ENCODE data around the gene SPINK2.

SPINK2 gene

GRCh38 chr4:56799824-56800756, 21.4 kb downstream of the SPINK2 start:
- peak; percentile 52 for DNase-seq (ENCODE audit: low spot score)

GRCh38 chr4:56799161-56799759, 22.2 kb downstream of the SPINK2 start:
- DNase-seq (ENCODE audit: low spot score): no peak

GRCh38 chr4:56796211-56796610, 25.3 kb downstream of the SPINK2 start:
- DNase-seq (ENCODE audit: low spot score): no peak

GRCh38 chr4:56791316-56791715, 30.2 kb downstream of the SPINK2 start:
- no peak for DNase-seq (ENCODE audit: low spot score)

GRCh38 chr4:56790691-56791091, 30.8 kb downstream of the SPINK2 start:
- DNase-seq (ENCODE audit: low spot score): no peak

GRCh38 chr4:56788081-56788480, 33.4 kb downstream of the SPINK2 start:
- no peak for DNase-seq (ENCODE audit: low spot score)

- DNase-seq (ENCODE audit: low spot score): no peak
Measured at GRCh38 chr4:56787380-56787779, 34.1 kb downstream of the SPINK2 start.

- no peak for DNase-seq (ENCODE audit: low spot score)
Measured at GRCh38 chr4:56786955-56787354, 34.5 kb downstream of the SPINK2 start.

- DNase-seq (ENCODE audit: low spot score): no peak
Measured at GRCh38 chr4:56783986-56784385, 37.5 kb downstream of the SPINK2 start.

- no peak for DNase-seq (ENCODE audit: low spot score)
Measured at GRCh38 chr4:56782019-56782418, 39.5 kb downstream of the SPINK2 start.

GRCh38 chr4:56773346-56773745, 48.2 kb downstream of the SPINK2 start:
- DNase-seq (ENCODE audit: low spot score): no peak

- DNase-seq (ENCODE audit: low spot score): no peak
Measured at GRCh38 chr4:56772134-56772533, 49.4 kb downstream of the SPINK2 start.

- no peak for DNase-seq (ENCODE audit: low spot score)
Measured at GRCh38 chr4:56768763-56769162, 52.7 kb downstream of the SPINK2 start.

GRCh38 chr4:56768316-56768715, 53.2 kb downstream of the SPINK2 start:
- no peak for DNase-seq (ENCODE audit: low spot score)

GRCh38 chr4:56767567-56767966, 53.9 kb downstream of the SPINK2 start:
- no peak for DNase-seq (ENCODE audit: low spot score)

- no peak for DNase-seq (ENCODE audit: low spot score)
Measured at GRCh38 chr4:56764775-56765174, 56.7 kb downstream of the SPINK2 start.

GRCh38 chr4:56764223-56764622, 57.3 kb downstream of the SPINK2 start:
- no peak for DNase-seq (ENCODE audit: low spot score)

GRCh38 chr4:56762484-56763250, 58.8 kb downstream of the SPINK2 start:
- DNase-seq (ENCODE audit: low spot score): no peak

- DNase-seq (ENCODE audit: low spot score): no peak
Measured at GRCh38 chr4:56760183-56760582, 61.3 kb downstream of the SPINK2 start.
